IMR-90 (cell line): ENCODE data around the gene ILDR2. TPM values are rescaled to one million over a fixed set of nuclear protein-coding genes. Genes with fewer than 3 reads are reported as not detected.

Experiments
- ATAC-seq: fragments of 200-7000 bp; cut with Tn5 transposase; 2 replicates; pipeline ENCODE4 v1.9.1; 2020; ENCODE audit warnings: low read depth, mild to moderate bottlenecking, moderate library complexity
- BruUV-seq: library from RNA; stranded (reverse); fragments of 400-500 nt; replicated peaks from 2 replicates; lab custom pipeline; 2021; lab: Mats Ljungman, UMichigan
- CTCF ChIA-PET: fragments of 300-600 bp; formaldehyde crosslinking; extraction: SDS; loops from one replicate; lab custom pipeline; 2021; ENCODE audit warnings: antibody characterized with exemption; lab: Yijun Ruan, JAX
- POLR2A ChIA-PET: fragments of 300-600 bp; sonication (Branson Sonifier 250); formaldehyde crosslinking; loops from one replicate; lab custom pipeline; 2022; ENCODE audit warnings: antibody characterized with exemption; ENCODE audit not compliant: unreplicated experiment; lab: Charles Lee
- DNase-seq: peaks from one replicate; pipeline ENCODE4 v3.0.0; 2013
- H2AFZ ChIP-seq: replicated peaks from 2 replicates; pipeline ENCODE3; 2013; ENCODE audit warnings: low read length, mild to moderate bottlenecking; ENCODE audit not compliant: poor library complexity
- H2AK5ac ChIP-seq: 2 replicates; pipeline ENCODE4 v1.6.1; 2013; ENCODE audit warnings: low read depth, low read length, inconsistent platforms
- H2AK9ac ChIP-seq: replicated peaks from 2 replicates; pipeline ENCODE3; 2013; ENCODE audit warnings: mild to moderate bottlenecking, low read depth, low read length, moderate library complexity; ENCODE audit not compliant: poor library complexity
- H2BK120ac ChIP-seq: 2 replicates; pipeline ENCODE4 v1.6.1; 2013; ENCODE audit warnings: low read depth, low read length, inconsistent platforms
- H2BK15ac ChIP-seq: 3 replicates; pipeline ENCODE4 v1.6.1; 2013; ENCODE audit warnings: low read depth, low read length, inconsistent platforms
- H2BK20ac ChIP-seq: 2 replicates; pipeline ENCODE4 v1.6.1; 2013; ENCODE audit warnings: low read depth, mild to moderate bottlenecking, inconsistent platforms, low read length, moderate library complexity
- H2BK5ac ChIP-seq: 2 replicates; pipeline ENCODE4 v1.6.1; 2013; ENCODE audit warnings: mild to moderate bottlenecking, low read depth, low read length, inconsistent platforms; ENCODE audit not compliant: poor library complexity, severe bottlenecking
- H3K14ac ChIP-seq: replicated peaks from 2 replicates; pipeline ENCODE4 v1.6.1; 2013; ENCODE audit warnings: low read depth, low read length, inconsistent platforms
- H3K18ac ChIP-seq: 2 replicates; pipeline ENCODE4 v1.6.1; 2013; ENCODE audit warnings: low read depth, low read length, control low read depth
- H3K23ac ChIP-seq: 2 replicates; pipeline ENCODE4 v1.6.1; 2013; ENCODE audit warnings: low read depth, low read length, inconsistent platforms
- H3K27ac ChIP-seq: 2 replicates; pipeline ENCODE4 v1.5.1; 2013; ENCODE audit warnings: mild to moderate bottlenecking, control low read depth, low read length; ENCODE audit not compliant: insufficient read depth
- H3K27me3 ChIP-seq: 2 replicates; pipeline ENCODE4 v1.6.1; 2013; ENCODE audit warnings: low read length; ENCODE audit not compliant: control insufficient read depth, insufficient read depth
- H3K36me3 ChIP-seq: 2 replicates; pipeline ENCODE4 v1.6.1; 2013; ENCODE audit warnings: low read length, mixed read lengths; ENCODE audit not compliant: control insufficient read depth, insufficient read depth
- H3K4ac ChIP-seq: 2 replicates; pipeline ENCODE4 v1.6.1; 2013; ENCODE audit warnings: low read depth, low read length, inconsistent platforms
- H3K4me1 ChIP-seq: 2 replicates; pipeline ENCODE4 v1.6.1; 2013; ENCODE audit warnings: low read length, mixed read lengths; ENCODE audit not compliant: control insufficient read depth, insufficient read depth
- H3K4me2 ChIP-seq: 2 replicates; pipeline ENCODE4 v1.6.1; 2013; ENCODE audit warnings: low read depth, mild to moderate bottlenecking, control low read depth, low read length, moderate library complexity
- H3K4me3 ChIP-seq: 2 replicates; pipeline ENCODE4 v1.5.1; 2013; ENCODE audit warnings: low read depth, mild to moderate bottlenecking, control low read depth, low read length, moderate library complexity; ENCODE audit not compliant: insufficient read depth
- H3K56ac ChIP-seq: 2 replicates; pipeline ENCODE4 v1.6.1; 2013; ENCODE audit warnings: low read length, inconsistent platforms; ENCODE audit not compliant: insufficient read depth; ENCODE audit errors: extremely low read depth
- H3K79me1 ChIP-seq, 2 experiments: 2 replicates each; pipeline ENCODE4 v1.6.1; 2013; ENCODE audit warnings: low read length in 2 of 2, inconsistent platforms in 1 of 2, low read depth in 1 of 2
- H3K9ac ChIP-seq: 2 replicates; pipeline ENCODE4 v1.6.1; 2013; ENCODE audit warnings: low read depth, low read length, control low read depth
- H3K9me1 ChIP-seq: 2 replicates; pipeline ENCODE4 v1.6.1; 2013; ENCODE audit warnings: low read length, inconsistent platforms; ENCODE audit not compliant: insufficient read depth
- H3K9me3 ChIP-seq: 2 replicates; pipeline ENCODE4 v1.6.1; 2013; ENCODE audit warnings: low read length; ENCODE audit not compliant: control insufficient read depth, insufficient read depth
- H4K20me1 ChIP-seq: 2 replicates; pipeline ENCODE4 v1.6.1; 2013; ENCODE audit warnings: low read length, inconsistent platforms; ENCODE audit not compliant: insufficient read depth
- H4K5ac ChIP-seq: 2 replicates; pipeline ENCODE4 v1.6.1; 2013; ENCODE audit warnings: mild to moderate bottlenecking, low read depth, low read length, control low read depth
- H4K8ac ChIP-seq, 2 experiments: 2 replicates each; pipeline ENCODE4 v1.6.1; 2013; ENCODE audit warnings: low read depth in 2 of 2, low read length in 2 of 2, control low read depth in 1 of 2, inconsistent platforms in 1 of 2
- H4K91ac ChIP-seq: 2 replicates; pipeline ENCODE4 v1.6.1; 2013; ENCODE audit warnings: low read depth, low read length, inconsistent platforms; ENCODE audit not compliant: insufficient read depth
- BHLHE40 ChIP-seq: fragments of 150-350 bp; IDR thresholded peaks from 2 replicates; pipeline ENCODE4 v1.6.1; 2016; ENCODE audit warnings: mild to moderate bottlenecking, low read depth, low read length
- CEBPB ChIP-seq: IDR thresholded peaks from 2 replicates; pipeline ENCODE4 v1.6.1; 2012; ENCODE audit warnings: low read depth, low read length, improper control_type of control experiment
- CHD1 ChIP-seq: IDR thresholded peaks from 2 replicates; pipeline ENCODE4 v1.6.1; 2012; ENCODE audit warnings: low read depth, low read length, improper control_type of control experiment
- POLR2A ChIP-seq: IDR thresholded peaks from 2 replicates; pipeline ENCODE4 v1.6.1; 2012; ENCODE audit warnings: mild to moderate bottlenecking, low read depth, low read length
- RCOR1 ChIP-seq: IDR thresholded peaks from 2 replicates; pipeline ENCODE4 v1.6.1; 2012; ENCODE audit warnings: mild to moderate bottlenecking, low read length, improper control_type of control experiment; ENCODE audit not compliant: insufficient replicate concordance
- SMC3 ChIP-seq: fragments of 150-350 bp; IDR thresholded peaks from 2 replicates; pipeline ENCODE4 v1.6.1; 2016; ENCODE audit warnings: low read depth, mild to moderate bottlenecking, antibody characterized with exemption, low read length, moderate library complexity
- WGBS, 2 experiments: methylation state at CpG; one replicate each; pipeline versions ENCODE4 v1.1.5 to v1.1.7; 2013; ENCODE audit warnings: missing lambda C conversion rate in 2 of 2; ENCODE audit not compliant: insufficient read length in 1 of 2; ENCODE audit errors: extremely low coverage in 2 of 2; 5-methylcytosine and 5-hydroxymethylcytosine counted together
- dilution Hi-C: fragments of 300-500 bp; cut with HindIII; formaldehyde crosslinking; loops from one replicate; pipeline ENCODE4 v1.14.3; 2018; ENCODE audit warnings: low sequenced_read_pairs; ENCODE audit not compliant: unreplicated experiment
- in situ Hi-C: fragments of 300-500 bp; cut with MboI; formaldehyde crosslinking; loops from 3 replicates; pipeline ENCODE4 v1.14.3; 2019; ENCODE audit warnings: low sequenced_read_pairs, inconsistent platforms, mixed read lengths
- intact Hi-C: fragments of 100-400 bp; cut with micrococcal nuclease; formaldehyde crosslinking; loops from 2 replicates; pipeline ENCODE4 v1.10.0; 2022
- polyA plus RNA-seq, 3 experiments: library from polyadenylated mRNA; depleted of rRNA; stranded (reverse); fragments of >200 nt; gene quantifications; 2 replicates each; pipeline ENCODE4 v1.2.3, GENCODE V29; 2012; ENCODE audit warnings: low replicate concordance in 1 of 3
- total RNA-seq: library from RNA; depleted of rRNA; stranded (reverse); fragments of >200 nt; gene quantifications from 2 replicates; pipeline ENCODE4 v1.2.3, GENCODE V29; 2012

Gene ILDR2
- total and polyA plus RNA-seq, 2 of the 4 experiments (the other 2 are of a cell fraction): under 0.01 TPM; not detected in 1

DNA sequence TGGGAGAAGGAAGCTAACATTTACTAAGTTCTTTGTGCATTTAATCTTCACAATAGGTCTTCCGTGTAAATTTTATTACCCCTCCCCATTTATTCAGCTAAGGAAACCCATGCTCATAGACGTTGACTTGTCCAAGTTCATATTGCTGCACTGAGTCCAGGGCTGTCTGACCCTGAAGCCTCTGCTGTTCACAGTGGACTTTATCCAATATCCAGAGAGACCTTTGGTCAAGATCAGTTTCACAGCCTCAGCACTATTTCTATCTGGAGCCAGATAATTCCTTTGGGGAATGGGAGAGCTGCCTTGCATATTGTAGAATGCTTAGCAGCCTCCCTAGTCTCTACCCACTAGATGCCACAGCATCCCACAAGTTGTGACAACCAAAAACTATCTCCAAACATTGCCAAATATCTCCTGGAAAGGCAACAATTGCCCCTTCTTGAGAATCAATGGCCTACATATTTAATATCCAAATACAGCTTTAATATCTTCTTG lies 26.4 kb downstream of the ILDR2 start:
- H3K23ac ChIP-seq: no peak overlapping the region
- H3K4me2 ChIP-seq: no peak overlapping the region
- H3K4ac ChIP-seq: no peak overlapping the region
- no peak overlapping the region for H2AK9ac ChIP-seq
- no peaks in the 10 kb centered on the region for H3K36me3 ChIP-seq
- no peak overlapping the region for H4K5ac ChIP-seq
- BruUV-seq: no TSS peak
- H3K27ac ChIP-seq: no peak overlapping the region
- DNase-seq (no peak), ATAC-seq (no peak)
- dilution Hi-C loops: no loop called here
- H3K4me1 ChIP-seq: no peaks in the 10 kb centered on the region
- H4K20me1 ChIP-seq: no peaks in the 10 kb centered on the region
- TF ChIP-seq CHD1 (no peak), BHLHE40 (no peak), POLR2A (no peak), SMC3 (no peak), CEBPB (no peak), RCOR1 (no peak)
- peaks cover 19% of the 10 kb centered on the region for H3K27me3 ChIP-seq
- no peak overlapping the region for H3K18ac ChIP-seq
- in situ Hi-C loops: no loop called here
- no peak overlapping the region for H4K8ac ChIP-seq
- H3K4me3 ChIP-seq: no peak overlapping the region
- no peak overlapping the region for H3K56ac ChIP-seq
- H3K9me3 ChIP-seq: no peaks in the 10 kb centered on the region
- no peak overlapping the region for H2BK15ac ChIP-seq
- POLR2A ChIA-PET: interaction anchor here (0.6 kb wide), 1 partner anchor 9 kb away, joined by 4 read pairs; no protein-coding TSS in a partner anchor
- no peak overlapping the region for H2AFZ ChIP-seq
- no peak overlapping the region for H2BK20ac ChIP-seq
- H4K91ac ChIP-seq: no peak overlapping the region
- no CpG with 5 or more reads among the region's 2 CpGs for WGBS, 2 experiments
- no peak overlapping the region for H3K9ac ChIP-seq
- H3K9me1 ChIP-seq: no peaks in the 10 kb centered on the region
- H3K14ac ChIP-seq: no peak overlapping the region
- intact Hi-C loops: no loop called here
- no peaks in the 10 kb centered on the region for H3K79me1 ChIP-seq
- no peak overlapping the region for H2AK5ac ChIP-seq
- CTCF ChIA-PET: interaction anchor here (1.2 kb wide), 1 partner anchor 25 kb away, joined by 3 read pairs; no protein-coding TSS in a partner anchor
- H2BK5ac ChIP-seq: no peak overlapping the region
- H2BK120ac ChIP-seq: no peak overlapping the region
